Left renal pelvis (tissue), 4 donors: Measurements from ENCODE around the gene RAB19. TPM values are rescaled to one million over a fixed set of nuclear protein-coding genes. Genes with fewer than 3 reads are reported as not detected.
"Not testable (repeated sequence)": the region's sequence is repeated elsewhere in the genome, so short reads cannot be mapped to it uniquely, and the experiment has no call there.

Experiments
- DNase-seq, 4 donors: peaks; one replicate each; pipeline ENCODE4 v3.0.0-alpha.2; 2013; ENCODE audit warnings: low read depth in 4 of 4, low spot score in 3 of 4
- polyA plus RNA-seq, 4 donors: library from polyadenylated mRNA; unstranded; fragments of 120-200 nt; gene quantifications; one replicate each; pipeline ENCODE4 v1.2.1, GENCODE V29; 2013; ENCODE audit not compliant: insufficient read length in 4 of 4

Gene RAB19
- polyA plus RNA-seq, 4 donors = 2.1 to 4.2 (median 2.8) TPM; not detected in 1

DNA sequence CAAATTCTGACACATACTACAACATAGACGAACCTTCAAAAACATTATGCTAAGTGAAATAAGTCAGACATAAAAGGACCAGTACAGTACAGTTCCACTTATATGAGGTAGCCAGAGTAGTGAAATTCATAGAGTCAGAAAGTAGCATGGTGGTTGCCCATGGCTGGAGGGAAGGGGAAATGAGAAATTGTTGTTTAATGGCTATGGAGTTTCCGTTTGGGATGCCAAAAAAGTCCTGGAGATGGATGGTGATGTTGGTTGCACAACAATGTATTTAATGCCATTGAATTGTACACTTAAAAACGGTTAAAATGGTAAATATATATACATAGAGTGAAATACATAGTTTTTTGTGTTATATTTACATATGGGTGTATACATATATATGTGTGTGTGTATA, 3.5 kb upstream of the RAB19 start:
- DNase-seq = no peak

DNA sequence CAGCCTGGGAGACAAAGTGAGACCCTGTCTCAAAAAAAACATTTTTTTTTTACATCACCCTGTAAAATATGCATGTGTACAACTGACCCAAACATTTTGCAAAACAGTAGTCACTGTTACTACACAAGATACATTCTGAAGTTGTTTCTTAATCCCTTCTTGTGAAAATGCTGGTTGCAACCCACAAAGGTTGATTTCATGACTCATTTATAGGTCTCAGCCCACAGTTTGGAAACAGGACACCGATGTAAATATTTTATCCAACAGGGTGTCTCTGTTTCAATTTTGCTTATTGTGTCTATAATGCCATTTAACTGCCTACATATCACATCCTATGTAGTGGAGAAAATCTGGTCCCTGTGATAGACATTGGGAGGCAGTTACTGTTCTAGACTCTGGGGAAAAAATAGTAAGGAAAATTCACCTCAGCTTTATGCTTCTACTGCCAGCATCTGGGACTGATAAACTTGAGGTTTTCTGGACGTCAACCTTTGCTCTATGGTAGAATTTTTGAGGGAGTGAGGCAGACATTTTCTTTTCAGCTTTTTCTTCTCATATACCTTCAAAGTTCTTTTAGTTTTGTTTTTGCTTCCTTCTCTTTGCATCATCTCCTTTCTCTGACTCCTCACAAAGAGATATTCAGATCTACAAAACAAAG, 1.6 kb upstream of the RAB19 start:
- DNase-seq = no peak

DNA sequence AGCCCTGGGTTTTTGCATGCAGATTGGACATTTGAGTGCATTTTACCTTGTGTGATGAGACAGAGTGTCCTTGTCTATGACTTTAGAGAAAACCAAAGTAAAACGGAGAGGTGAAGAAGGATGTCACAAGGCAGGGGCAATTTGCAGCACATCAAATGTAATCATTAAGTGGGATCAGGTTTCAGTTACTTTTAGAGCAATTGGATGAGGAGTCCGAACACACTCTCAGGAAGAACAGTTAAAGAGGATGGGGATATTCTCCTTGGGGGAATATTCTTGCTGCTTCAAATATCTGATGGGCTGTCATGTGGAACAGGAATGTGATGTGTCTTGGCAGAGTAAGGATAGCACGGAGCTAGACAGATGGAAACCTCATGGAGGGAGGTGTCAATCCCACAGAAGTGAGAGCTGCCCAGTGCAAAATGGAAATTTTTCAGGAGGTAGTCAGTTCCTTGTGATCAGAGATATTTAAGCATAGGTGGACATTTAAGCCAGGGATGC, 757 bp downstream of the RAB19 start:
- no peak for DNase-seq

DNA sequence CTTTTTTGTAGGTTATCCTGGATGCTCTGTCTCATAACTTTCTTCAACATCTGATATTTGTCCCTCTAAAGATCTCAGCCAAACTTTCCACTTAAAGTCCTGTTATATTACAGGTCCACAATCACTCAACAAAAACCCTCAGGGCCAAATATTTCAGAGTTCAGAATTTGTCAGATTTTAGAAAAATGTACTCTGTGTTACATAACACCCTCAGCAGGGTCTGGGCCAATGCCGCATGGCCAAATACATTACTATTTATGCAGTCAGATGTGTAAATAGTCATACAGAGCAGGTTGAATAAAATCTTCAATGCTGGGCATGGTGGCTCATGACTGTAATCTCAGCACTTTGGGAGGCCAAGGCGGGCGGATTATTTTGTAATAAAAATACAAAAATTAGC, 11.5 kb downstream of the RAB19 start:
- no peak for DNase-seq

DNA sequence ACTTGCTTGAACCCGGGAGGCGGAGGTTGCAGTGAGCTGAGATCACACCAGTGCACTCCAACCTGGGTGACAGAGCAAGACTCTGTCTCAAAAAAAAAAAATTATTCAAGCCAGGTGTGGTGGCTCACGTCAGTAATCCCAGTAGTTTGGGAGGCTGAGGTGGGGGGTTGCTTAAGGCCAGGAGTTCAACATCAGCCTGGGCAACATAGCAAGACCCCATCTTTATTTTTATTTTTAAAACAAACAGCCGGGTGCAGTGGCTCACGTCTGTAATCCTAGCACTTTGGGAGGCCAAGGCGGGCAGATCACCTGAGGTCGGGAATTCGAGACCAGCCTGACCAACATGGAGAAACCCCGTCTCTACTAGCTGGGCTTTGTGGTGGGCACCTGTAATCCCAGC, 12.0 kb downstream of the RAB19 start:
- not testable (repeated sequence) for DNase-seq

DNA sequence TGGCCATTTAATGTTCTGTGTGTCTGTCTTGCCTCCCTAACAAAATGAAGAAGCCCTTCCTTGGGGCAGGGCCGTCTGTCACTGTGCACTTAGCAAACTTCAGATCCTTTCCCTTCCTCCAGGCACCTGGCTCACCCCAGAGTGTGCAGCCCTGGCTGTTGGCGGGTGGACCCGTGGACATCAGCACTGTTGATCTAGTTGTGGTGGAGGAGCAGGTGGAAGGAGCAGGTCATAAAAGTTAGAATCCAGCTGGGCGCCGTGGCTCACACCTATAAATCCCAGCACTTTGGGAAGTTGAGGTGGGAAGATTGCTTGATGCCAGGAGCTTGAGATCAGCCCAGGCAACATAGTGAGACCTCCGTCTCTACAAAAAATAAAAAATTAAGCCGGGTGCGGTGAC, 12.7 kb downstream of the RAB19 start:
- DNase-seq = no peak

DNA sequence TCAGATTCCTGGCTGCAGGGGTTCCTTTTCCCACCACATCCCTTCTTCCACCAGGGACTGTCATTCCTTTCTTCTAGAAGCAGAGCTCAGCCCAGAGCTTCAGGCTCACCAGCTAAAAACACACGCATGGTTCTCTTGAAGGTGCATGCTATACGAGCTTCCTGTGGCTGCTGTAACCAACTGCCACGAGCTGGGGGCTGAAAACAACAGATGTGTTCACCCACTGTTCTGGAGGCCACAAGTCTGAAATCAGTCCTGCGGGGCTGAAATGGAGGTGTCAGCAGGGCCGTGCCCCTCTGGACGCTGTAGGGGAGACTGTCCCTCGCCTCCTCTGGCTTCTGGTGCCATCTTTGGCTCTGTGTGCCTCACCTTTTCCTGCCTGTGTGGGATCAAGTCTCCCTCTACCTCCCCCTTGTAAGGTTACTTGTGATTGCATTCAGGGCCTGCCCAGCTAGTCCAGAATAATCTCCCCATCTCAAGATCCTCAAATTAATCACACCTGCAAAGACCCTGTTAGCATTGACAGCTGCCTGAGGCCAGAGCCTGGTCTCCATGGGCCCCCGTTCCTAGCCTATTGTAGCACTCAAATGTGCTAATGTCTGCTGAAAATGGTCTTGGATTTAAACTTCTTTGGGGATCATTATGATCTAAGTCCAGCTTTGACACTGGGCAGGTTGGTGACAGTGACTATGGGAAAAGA, 13.7 kb downstream of the RAB19 start:
- DNase-seq = no peak

DNA sequence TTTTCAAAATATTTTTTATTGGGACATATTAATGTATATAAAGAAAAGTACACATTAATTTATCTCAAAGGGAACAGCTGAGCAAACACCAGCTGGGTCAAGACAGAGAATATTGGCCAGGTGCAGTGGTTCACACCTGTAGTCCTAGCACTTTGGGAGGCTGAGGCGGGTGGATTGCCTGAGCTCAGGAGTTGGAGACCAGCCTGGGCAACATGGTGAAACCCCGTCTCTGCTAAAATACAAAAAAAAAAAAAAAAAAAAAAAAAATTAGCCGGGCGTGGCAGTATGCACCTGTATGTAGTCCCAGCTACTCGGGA, 14.3 kb downstream of the RAB19 start:
- not testable (repeated sequence) for DNase-seq

DNA sequence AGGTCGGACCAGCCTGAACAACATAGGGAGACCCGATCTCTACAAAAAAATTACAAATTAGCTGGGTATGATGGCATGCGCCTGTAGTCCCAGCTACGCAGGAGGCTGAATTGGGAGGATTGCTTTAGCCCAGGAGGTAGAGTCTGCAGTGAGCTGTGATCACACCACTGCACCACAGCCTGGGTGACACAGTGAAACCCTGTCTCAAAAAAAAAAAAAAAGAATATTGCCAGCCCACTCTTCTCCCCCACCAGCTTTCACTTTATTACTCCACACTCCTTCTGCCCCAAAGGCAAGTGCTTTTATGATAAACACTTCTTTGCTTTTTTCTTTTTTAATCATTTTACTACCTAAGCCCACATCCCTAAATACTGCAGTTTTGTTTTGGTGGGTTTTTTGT, 14.8 kb downstream of the RAB19 start:
- DNase-seq = no peak

DNA sequence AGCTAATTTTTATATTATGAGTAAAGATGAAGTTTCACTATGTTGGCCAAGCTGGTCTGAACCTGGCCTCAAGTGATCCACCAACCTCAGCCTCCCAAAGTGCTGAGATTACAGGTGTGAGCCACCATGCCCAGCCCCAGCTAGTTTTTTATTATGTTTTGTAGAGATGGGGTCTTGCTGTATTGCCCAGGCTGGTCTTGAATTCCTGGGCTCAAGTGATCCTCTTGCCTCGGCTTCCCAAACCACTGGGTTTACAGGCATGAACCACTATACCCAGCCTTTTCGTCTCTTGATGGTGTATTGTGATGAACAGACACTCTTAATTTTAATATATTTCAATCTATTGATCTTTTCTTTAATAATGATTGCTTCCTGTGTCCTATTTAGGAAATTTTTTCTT, 17.7 kb downstream of the RAB19 start:
- DNase-seq = no peak

DNA sequence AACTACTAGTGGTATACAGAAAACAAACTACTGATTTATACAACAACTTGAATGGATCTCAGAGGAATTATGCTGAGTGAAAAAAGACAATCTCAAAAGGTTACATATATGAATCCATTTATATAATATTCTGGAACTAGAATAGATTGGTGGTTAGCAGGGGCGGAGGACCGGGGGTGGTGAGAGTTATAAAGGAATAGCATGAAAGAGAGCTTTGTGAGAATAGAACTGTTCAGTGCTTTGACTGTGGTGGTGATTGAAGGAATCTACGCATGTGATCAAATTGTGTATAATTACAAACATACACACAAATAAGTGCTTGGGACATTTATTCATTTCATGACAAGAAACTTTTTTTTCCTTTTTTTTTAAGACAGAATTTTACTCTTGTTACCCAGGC, 19.6 kb downstream of the RAB19 start:
- DNase-seq = no peak

DNA sequence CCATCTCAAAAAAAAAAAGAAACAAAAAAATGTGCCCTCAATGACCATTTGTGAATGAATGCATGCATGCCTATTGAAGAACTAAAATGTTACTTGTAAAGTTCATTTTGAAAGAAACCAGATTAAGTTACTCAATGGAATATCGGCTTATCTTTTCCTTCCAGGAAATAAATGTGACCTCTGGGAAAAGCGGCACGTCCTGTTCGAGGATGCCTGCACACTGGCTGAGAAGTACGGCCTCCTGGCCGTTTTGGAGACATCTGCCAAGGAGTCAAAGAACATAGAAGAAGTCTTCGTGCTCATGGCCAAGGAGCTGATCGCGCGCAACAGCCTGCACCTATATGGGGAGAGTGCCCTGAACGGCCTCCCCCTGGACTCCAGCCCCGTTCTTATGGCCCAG, 21.9 kb downstream of the RAB19 start:
- no peak for DNase-seq

DNA sequence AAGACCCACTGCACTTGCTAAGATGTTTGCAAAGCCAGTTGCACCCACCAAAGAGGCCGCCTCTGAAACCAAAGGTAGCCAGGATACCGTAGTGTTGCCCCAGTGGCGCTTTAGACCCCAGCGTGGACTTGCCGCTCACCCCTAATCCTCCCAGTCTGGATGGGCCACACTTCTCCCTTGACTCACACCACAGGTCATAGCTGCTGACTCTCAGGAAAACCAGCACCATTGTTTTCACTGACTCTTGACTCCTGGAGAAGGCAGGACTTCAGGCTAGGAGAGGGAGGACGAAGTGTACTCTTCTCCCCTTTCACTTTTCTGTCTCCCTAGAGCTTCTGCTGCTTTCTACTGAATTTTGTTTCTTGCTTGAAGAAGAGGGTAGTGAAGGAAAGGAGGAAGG, 22.3 kb downstream of the RAB19 start:
- DNase-seq = no peak

DNA sequence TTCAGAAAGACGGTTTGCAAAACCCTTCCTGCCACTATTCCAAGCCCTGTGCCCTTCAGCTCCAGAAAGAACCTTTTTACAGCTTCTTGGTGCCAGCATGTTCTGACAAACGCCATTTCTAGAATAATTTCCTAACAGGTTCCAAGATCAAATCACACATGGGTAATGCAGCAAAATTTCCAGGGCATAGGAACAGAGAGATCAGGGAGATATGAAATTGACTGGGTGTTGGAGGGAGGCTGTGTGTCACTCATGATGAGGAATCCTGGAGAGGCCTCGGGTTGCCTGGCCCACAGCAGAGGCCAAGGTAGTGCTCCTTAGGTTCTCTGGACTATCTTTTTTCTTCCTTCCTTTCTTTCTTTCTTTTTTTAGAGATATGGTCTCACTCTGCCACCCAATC, 29.5 kb downstream of the RAB19 start:
- no peak for DNase-seq

DNA sequence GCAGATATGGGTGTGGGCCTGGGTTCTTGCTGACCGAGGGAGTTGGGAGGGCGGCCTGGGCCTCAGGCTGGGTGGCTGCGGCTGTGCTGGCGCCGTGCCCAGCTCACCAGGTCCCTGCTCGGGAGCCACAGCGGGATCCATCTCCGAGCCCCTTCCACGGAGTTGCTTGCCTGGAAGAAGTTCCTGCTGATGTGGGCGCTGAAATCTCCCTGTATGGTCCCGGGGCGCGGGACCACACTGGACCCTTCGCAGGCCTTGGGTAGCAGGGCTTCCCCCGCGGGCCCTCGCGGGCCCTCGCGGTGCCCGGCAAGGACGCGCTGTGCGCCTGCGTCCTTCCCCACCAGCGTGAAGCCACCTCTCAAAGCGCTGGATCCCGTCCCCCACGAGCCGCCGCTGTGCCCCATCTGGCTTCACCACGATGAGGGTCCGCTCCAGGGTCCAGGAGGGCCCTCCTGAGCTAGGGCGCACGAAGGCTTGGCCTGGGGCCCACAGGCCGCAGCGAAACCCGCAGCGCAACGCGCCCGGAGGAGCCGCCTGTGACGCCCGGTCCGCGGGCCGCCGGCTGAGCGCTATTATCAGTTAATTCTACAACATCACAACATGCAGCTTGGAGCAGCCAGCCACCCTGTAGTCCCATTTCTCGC, 31.5 kb downstream of the RAB19 start:
- DNase-seq = no peak

DNA sequence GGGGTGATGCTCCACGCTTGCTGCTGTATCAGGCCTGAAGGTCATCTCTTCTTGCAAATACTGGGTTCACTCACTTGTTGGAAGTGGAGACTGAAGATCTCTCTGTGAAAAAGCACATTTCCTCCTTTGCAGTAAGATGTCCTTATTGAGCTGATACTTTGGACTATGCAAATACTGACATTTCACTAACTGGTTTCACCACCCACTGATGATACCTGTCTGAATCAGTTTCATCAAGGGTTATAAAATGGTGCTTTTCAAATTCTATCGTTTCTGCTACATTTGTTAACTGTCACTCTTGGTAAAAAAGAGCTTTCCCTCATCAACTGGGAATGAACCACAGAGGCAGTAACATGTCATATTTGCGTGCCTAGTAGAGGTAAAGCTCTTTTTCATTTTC, 35.5 kb downstream of the RAB19 start:
- no peak for DNase-seq

DNA sequence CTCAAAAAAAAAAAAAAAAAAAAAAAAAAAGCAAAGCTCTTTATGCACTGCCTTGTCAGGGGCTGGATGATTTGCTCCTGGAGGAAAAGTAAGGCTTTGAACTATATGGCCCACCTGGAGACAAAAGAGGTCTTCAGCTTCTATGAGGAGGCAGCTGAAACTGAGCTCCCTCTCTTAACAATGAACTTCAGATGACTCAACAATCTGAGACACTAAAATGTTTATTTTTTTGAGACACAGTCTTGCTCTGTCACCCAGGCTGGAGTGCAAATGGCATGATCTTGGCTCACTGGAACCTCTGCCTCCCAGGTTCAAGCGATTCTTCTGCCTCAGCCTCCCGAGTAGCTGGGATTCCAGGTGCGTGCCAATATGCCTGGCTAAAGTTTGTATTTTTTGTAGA, 36.7 kb downstream of the RAB19 start:
- no peak for DNase-seq

DNA sequence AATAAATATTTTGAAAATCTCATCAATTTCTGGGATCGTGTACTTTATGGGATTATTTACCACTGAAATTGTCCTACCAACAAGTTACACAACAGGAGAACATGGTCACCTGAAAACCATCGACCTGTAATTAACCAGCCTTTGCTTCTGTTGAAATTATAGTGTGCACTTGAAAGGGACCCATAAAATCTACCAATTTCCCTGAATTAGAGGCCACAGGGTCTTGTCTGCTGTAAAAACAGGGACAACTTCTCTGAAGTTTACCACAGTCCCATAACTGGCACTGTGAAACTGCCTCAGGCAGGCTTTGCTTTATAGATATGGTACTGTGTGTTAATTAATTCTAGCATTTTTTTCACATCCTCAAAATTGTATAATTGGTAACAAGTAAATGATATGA, 37.7 kb downstream of the RAB19 start:
- DNase-seq = no peak

DNA sequence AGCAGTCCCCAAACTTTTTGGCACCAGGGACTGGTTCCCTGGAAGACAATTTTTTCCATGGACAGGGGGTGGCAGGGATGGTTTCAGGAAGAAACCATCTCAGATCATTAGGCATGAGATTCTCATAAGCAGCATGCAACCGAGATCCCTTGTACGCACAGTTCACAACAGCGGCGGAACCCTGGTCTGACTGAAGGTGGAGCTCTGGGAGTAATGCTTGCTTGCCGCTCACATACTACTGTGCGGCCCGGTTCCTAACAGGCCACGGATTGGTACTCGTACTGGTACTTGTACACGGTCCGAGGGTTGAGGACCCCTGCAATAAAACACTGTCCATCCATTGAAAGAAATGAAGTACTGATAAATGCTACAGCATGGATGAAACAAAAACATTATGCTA, 42.6 kb downstream of the RAB19 start:
- no peak for DNase-seq

DNA sequence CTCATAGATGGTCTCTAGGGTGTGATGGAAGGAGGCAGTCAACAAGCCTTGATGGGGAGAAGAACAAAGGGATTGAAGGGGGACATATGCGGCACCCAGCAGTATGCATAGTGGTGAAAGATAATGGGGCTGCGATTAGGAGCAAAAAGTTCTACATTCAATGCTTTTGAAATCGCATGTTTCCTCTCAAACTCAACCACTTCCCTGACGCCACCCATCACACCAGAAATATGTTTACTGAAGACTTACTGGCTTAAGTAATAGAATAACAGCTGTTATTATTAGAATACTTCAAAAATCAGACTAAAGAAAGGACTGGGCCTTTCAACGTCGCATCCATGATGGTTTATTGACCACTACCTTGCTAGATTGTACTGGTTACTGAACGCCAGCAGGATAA, 44.0 kb downstream of the RAB19 start:
- DNase-seq = no peak

DNA sequence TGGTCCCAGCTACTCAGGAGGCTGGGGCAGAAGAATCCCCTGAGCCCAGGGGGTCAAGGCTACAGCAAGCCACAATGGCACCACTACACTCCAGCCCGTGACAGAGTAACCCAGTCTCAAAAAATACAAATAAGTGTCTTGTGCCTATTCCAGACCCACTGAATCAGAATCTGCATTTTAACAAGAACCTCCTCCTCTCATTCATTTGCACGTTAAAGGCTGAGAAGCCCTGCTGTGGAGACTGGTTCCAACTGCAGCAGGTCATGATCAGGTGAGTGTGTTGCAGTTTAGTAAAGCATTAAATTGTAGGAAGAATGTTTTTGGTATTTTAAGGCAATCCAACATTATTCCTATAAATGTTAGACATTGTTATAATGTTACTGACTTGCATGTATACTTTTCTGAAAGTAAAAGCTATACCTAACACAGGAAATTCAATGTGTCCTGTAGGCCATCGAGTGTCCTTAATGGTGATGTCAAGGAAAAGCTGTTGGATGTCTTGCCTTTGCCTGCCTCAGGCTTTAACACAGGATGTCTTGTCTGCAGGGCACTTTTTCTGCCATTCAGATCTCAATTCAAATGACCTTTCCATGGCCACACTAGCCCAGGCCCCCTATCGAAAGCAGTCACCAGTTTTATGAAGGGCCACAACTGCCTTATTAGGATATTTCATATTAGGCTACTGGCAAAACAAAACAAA, 45.1 kb downstream of the RAB19 start:
- DNase-seq = no peak

DNA sequence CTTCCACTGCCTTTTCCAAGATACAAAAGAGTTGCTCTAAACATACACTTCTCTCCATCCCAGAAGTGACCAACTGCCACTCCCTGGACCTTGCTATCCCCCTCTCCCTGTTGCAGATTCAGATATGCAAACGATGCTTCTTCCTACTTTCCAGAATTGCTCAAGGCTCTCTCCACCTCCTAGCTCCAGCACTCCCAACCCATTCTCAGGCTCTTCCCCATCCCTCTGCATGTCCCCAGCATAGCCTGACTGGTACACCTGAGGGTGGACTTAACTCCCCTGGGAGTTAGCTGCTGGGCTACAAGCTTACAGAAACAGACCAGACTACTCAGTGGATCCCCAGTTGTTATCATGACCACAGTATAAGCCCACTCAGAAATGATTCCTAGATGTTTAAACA, 47.9 kb downstream of the RAB19 start:
- DNase-seq = no peak
